ENCODE results near the gene KAZN.

KAZN gene

DNA sequence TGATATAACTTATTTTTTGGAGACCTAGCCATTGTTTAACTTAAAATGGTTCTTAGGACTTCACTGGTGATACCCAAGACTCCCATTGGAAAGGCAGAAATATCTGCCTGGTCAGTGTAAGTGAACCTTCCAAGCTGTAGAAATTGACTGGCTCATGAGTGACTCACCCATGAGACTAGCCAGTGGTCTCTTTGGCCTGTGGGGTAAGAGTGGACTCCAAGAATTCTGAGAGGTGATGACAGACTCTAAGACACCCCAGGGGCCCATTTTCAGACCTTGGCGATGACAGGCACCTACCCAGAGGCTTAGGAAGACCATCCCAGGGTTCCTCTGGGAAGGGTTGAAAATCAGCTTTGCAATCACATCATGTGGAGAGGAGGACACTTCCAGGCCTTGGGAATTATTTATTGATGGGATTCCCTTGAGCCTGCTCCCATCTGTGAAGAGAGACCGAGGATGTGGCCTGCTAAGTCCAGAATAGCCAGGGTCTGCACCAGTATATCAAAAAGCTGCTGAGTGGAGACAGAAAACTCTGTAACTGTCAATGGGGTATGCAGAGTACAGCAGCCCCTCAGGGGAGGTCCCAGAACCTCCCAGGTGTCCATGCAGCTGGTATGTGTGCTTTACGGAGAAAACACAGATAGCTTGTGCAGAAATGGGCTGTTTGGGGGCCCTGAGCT is 78.9 kb downstream of the KAZN start:
- no peak for DNase-seq (ENCODE audit: low read depth)

DNA sequence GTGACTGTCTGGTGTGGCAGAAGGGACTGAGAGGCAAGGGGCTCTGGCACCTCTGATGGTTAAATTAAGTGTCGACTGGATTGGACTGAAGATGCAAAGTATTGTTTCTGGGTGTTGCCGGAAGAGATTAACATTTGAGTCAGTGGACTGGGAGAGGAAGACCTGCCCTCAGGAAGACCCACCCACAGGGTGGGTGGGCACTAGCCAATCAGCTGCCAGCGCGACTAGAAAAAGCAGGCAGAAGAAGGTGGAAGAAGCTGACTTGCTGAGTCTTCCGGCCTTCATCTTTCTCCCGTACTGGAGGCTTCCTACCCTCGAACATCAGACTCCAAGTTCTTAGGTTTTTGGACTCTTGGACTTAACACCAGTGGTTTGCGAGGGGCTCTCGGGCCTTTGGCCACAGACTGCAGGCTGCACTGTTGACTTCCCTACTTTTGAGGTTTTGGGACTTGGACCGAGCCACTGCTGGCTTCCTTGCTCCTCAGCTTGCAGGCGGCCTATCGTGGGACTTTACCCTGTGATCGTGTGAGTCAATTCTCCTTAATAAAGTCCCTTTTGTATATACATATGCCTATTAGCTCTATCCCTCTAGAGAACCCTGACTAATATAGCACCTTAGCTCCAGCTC is 79.6 kb downstream of the KAZN start:
- DNase-seq (ENCODE audit: low read depth), result no peak

DNA sequence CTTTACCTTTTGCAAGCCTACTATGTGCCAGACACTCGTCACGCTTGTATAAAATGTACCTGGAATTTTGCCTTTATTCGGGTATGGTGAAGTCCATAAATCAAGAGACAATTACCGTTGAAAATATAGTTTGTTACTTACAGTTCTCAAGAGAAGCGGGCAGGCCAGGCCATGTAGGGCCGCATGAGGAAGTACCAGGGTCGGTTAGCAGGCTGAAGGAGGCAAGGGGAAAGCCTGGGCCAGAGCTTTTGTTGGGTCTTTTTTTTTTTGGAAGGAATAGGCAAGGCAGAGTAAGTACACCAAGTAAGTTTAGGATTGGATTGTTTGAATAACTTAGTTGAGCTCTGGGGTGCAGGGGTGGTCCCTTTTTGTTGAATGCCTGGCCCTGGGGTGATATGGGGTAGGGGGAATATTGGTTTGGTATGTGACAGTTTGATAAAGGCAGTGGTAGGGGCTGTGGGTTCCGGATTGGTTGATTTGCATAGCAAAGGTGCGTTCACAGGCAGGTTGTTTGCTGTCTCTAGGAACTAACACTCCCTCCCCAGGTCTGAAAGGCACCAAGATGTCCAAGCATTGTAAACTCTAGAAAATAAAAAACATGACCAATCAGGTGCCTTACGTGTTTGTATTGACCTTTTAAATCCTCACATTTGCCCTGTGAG is 80.7 kb downstream of the KAZN start:
- no peak for DNase-seq (ENCODE audit: low read depth)

DNA sequence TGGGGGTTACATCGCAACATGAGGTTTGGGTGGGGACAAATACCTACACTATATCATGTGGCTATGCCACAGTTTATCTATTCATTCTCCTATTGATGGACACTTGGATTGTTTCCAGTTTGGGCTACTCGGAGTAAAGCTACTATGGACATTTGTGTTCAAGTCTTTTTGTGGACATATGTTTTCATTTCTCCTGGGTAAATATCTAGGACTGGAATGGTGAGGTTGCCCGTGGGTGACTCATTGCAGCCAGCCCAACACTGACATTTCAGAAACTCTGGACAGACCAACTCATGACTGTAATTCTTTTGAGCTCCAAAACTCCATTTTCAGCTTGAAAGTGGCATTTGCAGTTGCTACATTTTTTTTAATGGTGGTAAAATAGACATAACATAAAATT is 82.7 kb downstream of the KAZN start:
- DNase-seq (ENCODE audit: low read depth), result no peak

DNA sequence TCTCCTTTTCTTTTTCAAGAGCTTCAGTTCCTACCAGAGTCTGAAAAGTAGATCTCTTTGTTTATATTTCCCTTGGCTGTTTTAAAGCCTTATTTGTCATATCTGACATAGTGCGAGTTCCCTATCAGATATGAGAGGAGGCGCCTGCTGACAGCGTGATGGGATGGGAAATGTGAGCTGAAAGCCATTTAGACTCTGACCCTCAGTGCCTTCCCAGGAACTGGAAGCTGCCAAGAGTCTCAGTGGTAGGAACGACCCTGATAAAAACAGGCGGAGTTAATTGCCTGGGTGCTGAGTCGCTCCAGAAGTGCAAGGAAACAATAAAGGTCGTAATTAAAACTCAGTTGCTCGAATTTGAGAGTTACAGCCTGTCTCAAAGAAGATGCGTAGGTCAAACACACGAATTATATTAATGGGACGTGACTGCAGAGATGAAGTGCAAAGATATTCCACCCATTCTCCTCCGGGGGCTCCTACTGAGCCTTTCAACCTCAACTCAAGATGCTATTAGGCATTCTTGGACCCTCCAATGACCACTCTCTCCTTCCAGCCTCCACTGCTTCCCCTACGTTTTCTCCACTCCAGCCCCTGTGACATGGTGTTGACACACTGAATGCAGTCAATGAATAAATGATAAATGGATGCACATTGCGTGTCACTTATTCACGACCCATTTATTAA is 84.6 kb downstream of the KAZN start:
- DNase-seq (ENCODE audit: low read depth), result no peak

DNA sequence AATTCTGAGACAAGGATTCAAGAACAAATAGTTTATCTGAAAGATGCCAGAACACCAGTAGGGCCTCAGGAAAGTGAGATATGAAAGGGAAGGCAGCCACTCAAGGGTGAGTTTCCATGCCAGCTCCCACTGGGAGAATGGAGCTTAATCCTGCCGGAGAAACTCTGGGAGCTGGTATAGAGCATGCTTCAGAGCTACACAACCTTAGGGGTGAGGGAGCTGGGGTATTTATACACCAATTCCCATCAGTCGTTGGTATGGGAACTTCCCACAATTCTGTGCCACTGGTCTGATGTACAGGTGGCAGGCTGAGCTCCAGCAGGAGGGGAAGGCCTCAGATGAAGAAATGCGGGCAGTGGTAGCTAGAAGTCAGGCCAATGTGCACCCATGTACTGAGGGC is 86.6 kb downstream of the KAZN start:
- DNase-seq (ENCODE audit: low read depth), result no peak

DNA sequence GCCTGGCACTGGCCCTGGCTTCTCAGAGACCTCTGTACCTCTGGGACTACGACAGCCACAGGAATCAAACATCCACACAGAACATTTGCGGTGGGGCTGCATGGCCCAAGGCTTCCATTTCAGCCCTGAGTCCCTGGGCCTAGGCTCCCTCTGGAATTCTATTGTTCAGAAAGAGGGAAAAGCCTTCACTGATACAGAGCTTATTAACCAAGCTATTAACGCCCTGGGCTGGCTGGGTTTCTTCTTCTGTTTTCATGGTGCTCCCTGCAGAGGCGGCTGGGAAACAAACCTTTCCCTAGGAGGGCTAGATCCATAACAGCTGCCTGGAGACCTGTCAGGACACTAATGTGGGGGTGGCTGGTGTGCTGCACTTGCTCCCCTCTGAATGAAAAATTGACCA is 88.2 kb downstream of the KAZN start:
- no peak for DNase-seq (ENCODE audit: low read depth)

DNA sequence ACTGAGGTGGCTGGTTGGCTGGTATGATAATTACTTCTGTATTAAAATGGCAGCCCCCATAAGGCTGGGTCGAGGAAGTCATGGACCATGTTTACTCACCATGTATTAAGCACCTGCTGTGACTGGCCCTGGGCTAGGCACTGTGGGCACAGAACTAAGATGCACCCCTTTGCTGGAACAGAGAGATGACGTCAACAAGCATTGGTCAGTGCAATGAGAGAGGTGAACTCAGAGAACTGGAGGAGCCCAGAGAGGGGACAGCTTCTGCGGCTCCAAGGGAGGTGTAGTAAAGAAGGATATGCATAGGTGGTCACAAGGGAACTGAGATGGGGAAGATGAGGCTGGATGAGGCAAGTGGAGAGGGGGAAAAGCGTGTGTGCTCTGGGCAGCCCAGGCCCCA is 88.7 kb downstream of the KAZN start:
- no peak for DNase-seq (ENCODE audit: low read depth)

DNA sequence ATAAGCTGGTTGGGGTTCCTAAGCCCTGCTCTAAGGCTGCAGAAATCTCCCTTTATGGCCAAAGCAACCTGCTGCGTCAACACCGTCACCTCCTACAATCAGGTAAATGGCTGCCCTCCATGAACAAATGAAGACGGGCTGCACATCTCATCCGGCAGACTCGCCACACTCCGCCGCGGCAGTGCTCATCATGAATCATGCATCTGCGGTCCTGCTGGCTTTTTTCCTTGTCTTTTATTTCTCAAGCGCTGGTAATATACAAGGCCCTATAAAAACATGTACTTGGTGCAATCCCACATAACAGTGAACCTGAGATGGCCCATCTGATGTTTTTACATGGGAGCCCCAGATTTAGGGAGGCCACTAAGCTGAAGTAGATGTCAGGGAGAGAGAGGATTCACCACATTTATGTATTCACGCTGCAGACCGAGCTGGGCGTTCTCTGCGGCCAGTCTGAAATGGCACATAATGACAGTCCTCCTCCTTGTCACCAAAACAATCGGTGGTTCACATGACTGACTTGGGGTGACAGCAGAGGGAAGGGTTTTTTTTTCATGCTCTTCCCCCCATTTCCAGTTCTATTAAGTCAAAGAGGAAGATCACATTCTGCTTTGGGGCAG is 91.6 kb downstream of the KAZN start:
- no peak for DNase-seq (ENCODE audit: low read depth)

DNA sequence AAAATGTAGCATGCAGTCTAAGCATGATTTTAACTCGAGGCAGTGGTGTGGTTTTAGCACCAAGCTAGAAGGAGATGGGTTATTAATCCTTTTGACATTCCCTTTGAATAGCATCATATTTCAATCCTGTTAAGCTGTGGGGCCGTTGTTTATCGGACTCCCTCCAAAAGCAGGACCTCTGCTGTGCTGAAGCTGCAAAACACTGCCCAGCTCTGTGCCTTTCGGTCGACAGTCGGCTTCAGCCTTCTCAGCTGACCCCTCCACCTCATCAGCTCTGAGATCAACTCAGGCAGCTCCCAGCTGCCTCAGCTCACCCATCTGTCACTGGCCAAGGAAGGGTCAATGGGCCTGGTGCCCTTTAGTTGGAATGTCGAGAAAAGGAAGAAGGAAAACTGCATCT is 95.5 kb downstream of the KAZN start:
- no peak for DNase-seq (ENCODE audit: low read depth)

DNA sequence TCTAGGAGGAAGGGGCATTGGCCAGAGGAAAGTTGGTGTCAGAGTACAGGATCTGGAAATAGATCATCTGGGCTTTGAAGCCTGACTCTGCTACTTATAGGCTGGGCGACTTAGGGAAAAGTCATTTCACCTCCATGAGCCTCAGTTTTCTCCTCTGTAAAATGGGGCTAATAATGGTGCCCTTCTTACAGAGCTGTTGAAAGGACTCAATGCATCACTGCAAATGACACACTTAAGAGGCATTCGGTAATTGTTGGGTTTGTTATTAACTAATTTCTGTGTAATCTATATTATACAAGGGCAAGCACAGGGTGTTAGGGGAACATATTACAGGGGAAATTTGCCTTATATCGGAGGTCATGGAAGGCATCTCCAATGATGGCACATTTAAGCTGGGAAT is 96.1 kb downstream of the KAZN start:
- DNase-seq (ENCODE audit: low read depth), result no peak

DNA sequence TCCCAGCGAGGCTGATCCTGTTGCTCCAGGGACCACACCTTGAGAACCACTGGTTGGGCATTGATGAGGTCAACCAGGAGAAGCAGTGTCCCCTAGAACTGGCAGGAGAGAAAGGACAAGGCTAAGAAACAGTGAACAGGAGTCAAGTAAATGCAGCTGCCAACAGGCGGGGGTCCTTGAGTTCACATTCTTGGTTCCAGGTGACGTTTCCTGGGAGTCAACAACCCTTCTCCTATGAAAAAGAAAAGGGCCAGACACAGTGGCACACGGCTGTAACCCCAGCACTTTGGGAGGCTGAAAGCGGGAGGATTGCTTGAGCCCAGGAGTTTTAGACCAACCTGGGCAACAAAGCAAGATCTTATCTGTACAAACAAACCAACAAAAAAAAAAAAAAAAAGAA is 98.3 kb downstream of the KAZN start:
- DNase-seq (ENCODE audit: low read depth), result no peak

DNA sequence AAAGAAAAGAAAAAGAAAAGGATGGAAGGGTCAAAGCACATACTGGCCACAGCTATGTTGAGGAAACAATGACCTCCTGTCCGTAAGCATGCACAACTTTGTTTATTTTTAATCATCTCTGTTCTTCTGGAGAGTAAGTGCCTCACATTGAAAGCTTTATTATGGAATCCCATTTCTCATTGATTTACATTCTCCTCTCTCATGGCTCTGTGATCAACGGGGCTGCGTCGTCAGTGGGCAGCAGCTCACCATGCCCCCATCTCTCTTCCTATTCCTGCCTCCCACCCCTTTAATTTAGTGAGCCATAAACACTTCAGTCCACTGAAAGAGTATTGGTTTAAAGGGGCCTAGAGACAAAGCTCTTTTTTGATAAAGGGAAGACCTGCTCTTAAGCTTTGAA is 98.9 kb downstream of the KAZN start:
- DNase-seq (ENCODE audit: low read depth), result no peak

DNA sequence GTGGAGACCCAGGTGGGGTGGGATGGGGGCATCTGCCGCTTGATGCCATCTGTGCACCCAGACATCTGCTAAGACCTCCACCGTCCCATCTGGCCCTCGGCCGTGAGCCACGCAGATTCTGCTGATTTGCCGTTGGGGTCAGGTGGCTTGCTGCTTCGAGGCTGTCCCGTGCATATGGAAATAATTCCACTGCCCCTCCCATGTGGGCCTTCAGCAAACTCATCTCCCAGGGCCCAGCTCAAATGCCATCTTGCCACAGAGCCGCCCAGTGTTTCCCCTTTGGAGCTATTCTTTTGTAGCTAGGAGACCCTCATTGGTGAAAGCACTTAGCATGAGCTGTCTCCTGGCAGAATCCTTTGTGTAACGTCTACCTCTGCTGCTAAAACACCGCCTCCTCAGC is 99.8 kb downstream of the KAZN start:
- DNase-seq (ENCODE audit: low read depth), result no peak

DNA sequence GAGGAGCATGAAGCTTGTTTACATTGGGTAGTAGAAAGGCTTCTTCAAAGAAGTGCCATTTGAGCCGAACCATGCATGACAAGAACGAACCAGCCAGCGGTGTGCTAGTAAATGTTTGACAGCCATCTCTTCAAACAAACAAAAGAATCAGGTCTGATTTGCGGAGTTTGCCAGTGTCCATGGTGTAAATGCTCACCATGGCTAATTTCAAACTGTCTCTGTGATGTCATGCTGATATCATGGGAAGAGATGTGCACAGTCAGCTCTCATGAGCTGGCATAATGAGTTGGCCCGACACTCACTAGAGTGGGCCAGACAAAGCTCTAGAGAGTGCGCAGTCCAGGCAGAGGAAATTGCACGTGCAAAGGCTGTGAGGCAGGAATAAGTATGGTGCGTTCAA is 101.1 kb downstream of the KAZN start:
- no peak for DNase-seq (ENCODE audit: low read depth)

DNA sequence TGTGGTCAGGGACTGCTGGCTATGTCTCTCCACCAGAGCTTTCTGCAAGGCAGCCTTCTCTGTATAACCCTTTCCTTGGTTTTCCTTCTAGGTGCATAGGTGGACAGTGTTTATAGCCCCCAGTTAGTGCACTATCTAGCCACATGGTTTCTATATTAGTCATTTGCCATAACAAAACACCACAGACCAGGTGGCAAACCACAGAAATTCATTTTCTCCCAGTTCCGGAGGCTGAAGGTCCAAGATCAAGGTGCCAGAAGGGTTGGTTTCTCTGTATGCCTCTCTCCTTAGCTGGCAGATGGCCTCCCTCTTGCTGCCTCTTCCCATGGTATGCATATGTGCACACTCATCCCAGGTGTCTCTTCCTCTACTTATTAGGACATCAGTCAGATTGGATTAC is 106.4 kb downstream of the KAZN start:
- DNase-seq (ENCODE audit: low read depth), result no peak

DNA sequence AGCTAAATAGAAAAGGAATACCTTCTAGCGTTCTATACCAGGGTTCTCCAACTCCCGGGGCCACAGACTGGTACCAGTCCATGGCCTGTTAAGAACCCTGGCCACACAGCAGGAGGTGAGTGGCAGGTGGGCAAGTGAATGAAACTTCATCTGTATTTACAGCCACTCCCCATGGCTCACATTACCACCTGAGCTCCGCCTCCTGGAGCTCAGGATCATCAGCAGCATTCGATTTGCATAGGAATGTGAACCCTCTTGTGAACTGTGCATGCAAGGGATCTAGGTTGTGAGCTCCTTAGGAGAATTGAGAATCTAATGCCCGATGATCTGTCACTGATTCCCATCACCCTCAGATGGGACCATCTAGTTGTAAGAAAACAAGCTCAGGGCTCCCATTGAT is 107.3 kb downstream of the KAZN start:
- DNase-seq (ENCODE audit: low read depth), result no peak

DNA sequence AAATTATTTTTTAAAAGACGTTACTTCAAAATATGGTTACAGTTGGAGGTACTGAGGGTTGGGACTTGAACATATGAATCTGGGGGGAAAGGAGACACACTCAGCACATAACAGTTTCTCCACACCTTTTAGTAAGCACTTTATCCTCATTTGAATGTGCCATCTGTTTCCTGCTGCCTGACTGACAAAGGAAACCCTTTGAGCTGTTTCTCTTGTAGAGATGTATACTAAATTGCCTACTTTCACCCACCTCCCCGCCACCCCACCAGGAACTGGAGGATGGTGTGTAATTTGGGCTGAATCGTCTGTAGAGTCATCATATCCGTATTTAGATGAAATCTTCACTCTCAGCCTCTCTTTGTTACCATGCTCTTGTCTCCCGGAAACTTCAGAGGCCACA is 108.1 kb downstream of the KAZN start:
- no peak for DNase-seq (ENCODE audit: low read depth)

DNA sequence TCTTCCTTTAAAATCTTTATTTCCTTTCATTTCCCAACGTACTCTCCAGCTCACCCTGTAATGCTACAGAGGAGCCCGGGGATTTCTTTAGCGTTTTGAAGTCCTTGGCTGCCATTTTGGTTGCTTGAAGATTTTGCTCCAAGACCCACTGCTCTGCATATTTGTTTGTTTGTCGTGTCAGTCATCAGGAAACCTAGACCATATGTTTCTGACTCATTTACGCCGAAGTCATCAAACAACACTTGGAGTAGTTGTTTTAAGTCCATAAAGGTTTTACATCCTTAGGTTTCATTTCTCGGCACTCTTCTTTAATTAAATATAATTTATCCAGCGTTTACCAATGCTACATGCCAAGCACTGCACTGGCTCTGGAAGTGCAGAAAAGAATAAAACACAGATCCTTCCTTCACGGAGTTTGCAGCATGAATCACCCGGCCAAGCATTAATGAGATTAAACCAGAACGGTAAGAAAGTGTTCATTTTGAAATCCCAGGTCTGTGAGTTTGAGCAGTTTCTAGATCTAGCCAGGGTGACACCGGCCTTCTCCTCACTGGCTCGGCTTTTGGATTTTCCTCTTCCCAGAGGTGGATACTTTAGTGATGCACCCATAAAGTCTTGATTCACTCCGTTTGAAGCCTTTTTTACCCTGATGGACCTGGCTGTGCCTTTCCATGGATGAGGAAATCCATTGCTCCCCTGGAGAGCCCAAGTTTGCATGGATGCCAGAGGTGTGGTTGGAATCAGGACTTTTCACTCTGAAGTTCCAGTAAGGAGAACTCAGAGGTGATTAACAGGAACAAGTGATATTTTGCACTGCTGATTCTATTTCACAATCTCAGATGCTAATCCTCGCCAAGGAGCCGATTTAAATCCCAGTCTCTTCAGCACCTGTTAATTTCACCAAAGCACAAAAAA is 109.3 kb downstream of the KAZN start:
- DNase-seq (ENCODE audit: low read depth), result no peak

DNA sequence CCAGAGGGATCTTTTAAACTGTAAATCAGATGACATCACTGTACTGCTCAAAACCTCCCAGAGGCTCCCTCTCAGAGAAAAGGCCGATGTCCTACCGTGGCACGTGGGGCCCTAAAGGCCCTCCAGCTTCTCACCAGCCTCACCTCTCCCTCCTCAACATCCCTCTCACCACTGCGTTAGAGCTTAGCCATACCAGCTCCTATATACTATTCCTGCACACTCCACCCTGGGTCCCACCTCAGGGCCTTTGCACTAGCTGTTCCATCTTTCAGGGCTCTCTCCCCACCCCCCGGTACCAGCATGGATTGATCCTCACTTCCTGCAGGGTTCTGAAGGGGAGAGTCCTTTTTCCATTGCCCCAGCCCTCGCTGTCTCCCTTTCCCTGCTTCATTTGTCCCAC is 111.8 kb downstream of the KAZN start:
- DNase-seq (ENCODE audit: low read depth), result no peak

DNA sequence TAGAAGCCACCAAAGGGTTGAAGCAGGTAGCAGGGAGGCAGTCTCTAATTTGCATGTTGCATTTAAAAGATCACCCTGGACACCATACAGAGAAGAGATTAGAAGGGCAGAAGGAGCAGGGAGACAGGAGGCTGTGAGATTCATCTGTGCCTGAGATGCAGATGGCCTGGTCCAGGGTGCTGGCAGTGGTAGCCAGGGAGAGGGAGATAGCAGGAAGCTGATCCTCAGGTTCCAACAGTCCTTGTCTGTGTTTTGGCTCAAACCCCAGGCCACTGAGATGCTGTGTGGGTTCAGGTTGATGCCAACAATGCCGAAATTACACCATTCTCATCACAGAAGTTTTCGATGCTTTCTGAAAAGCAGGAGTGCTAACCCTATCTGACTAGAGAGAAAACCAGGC is 113.7 kb downstream of the KAZN start:
- no peak for DNase-seq (ENCODE audit: low read depth)

DNA sequence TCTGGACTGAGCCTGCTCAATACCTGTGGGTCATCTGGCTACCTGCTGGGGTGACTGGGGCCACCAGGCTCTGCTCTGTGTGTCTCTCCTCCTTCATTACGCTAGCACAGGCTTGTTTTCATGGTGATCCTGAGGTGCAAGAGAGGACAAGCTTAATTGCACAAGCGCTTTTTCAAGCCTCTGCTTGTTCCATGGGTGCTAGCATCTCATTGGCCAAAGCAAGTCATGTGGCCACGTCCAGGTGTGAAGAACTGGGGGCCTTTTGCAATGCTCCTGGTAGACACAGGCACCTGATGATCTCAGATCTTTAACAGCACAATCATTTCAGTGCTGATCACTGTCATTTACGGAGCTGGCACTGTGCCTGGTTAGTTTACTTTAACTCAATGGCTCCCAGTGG is 114.6 kb downstream of the KAZN start:
- no peak for DNase-seq (ENCODE audit: low read depth)
